K562 treated with DMSO at 1 percent for 24 hours (cell line): ENCODE measurements around the gene CHAF1B. TPM values are rescaled to one million over a fixed set of nuclear protein-coding genes. Genes with fewer than 3 reads are reported as not detected.

Source experiments
- total RNA-seq: library from RNA; unstranded; fragments of 300-600 nt; gene quantifications from 2 replicates; pipeline ENCODE4 v1.2.3, GENCODE V29; 2022; ENCODE audit warnings: low read depth; ENCODE audit not compliant: insufficient read depth

The CHAF1B gene
- total RNA-seq, result 15.9 and 16.6 TPM in 2 replicates

GRCh38 chr21:36385233-36386030 lies at the start of gene CHAF1B:
CHAF1B (plus strand) TSS chr21:36385392; CDS start chr21:36386137, 745 bp downstream.

Other genes starting within 250 kb of the CHAF1B start
- gene DOP1B, start 228.6 kb upstream of the CHAF1B start, total RNA-seq, result 2.6 and 4.9 TPM in 2 replicates
- 13.3 and 17.7 TPM in 2 replicates for gene MORC3, start 65.2 kb upstream of the CHAF1B start, total RNA-seq
- gene CLDN14, start 94.7 kb downstream of the CHAF1B start, total RNA-seq, result not detected in 2 replicates